HG03565 (cell line): ENCODE data around the gene RICTOR.

Experiments used
- ATAC-seq: cut with Tn5 transposase; IDR thresholded peaks from one replicate; pipeline ENCODE4 v1.9.1; 2021; ENCODE audit warnings: mild to moderate bottlenecking, moderate library complexity; ENCODE audit not compliant: unreplicated experiment

Gene RICTOR

GRCh38 chr5:39074017-39074814 lies at the start of gene RICTOR:
Gene RICTOR (minus strand): TSS chr5:39074399. CDS start chr5:39074377, 22 bp downstream.
- peak; percentile 52 for ATAC-seq

- no peak for ATAC-seq
Measured at GRCh38 chr5:39121922-39122321, 47.7 kb upstream of the RICTOR start.

- ATAC-seq: no peak
Measured at GRCh38 chr5:39121315-39121714, 47.1 kb upstream of the RICTOR start.

GRCh38 chr5:39120052-39120420 lies 45.8 kb upstream of the RICTOR start:
- no peak for ATAC-seq

- no peak for ATAC-seq
Measured at GRCh38 chr5:39119404-39120051, 45.3 kb upstream of the RICTOR start.

GRCh38 chr5:39118638-39119037 lies 44.4 kb upstream of the RICTOR start:
- ATAC-seq: no peak

- no peak for ATAC-seq
Measured at GRCh38 chr5:39117401-39117800, 43.2 kb upstream of the RICTOR start.

GRCh38 chr5:39116344-39117170 lies 42.4 kb upstream of the RICTOR start:
- ATAC-seq: no peak

GRCh38 chr5:39115644-39116343 lies 41.6 kb upstream of the RICTOR start:
- ATAC-seq: no peak

GRCh38 chr5:39114155-39114554 lies 40.0 kb upstream of the RICTOR start:
- ATAC-seq: no peak

GRCh38 chr5:39113354-39113953 lies 39.3 kb upstream of the RICTOR start:
- ATAC-seq: no peak

- no peak for ATAC-seq
Measured at GRCh38 chr5:39109606-39110005, 35.4 kb upstream of the RICTOR start.

GRCh38 chr5:39108987-39109386 lies 34.8 kb upstream of the RICTOR start:
- no peak for ATAC-seq

GRCh38 chr5:39107350-39107749 lies 33.2 kb upstream of the RICTOR start:
- no peak for ATAC-seq

GRCh38 chr5:39106322-39106721 lies 32.1 kb upstream of the RICTOR start:
- no peak for ATAC-seq

GRCh38 chr5:39104221-39104620 lies 30.0 kb upstream of the RICTOR start:
- no peak for ATAC-seq

- no peak for ATAC-seq
Measured at GRCh38 chr5:39102684-39103155, 28.5 kb upstream of the RICTOR start.

- ATAC-seq: no peak
Measured at GRCh38 chr5:39100851-39101396, 26.7 kb upstream of the RICTOR start.

GRCh38 chr5:39100301-39100850 lies 26.2 kb upstream of the RICTOR start:
- ATAC-seq: no peak

GRCh38 chr5:39099831-39100230 lies 25.6 kb upstream of the RICTOR start:
- ATAC-seq: no peak
